ENCODE measurements around the gene TXNDC9.

DNA sequence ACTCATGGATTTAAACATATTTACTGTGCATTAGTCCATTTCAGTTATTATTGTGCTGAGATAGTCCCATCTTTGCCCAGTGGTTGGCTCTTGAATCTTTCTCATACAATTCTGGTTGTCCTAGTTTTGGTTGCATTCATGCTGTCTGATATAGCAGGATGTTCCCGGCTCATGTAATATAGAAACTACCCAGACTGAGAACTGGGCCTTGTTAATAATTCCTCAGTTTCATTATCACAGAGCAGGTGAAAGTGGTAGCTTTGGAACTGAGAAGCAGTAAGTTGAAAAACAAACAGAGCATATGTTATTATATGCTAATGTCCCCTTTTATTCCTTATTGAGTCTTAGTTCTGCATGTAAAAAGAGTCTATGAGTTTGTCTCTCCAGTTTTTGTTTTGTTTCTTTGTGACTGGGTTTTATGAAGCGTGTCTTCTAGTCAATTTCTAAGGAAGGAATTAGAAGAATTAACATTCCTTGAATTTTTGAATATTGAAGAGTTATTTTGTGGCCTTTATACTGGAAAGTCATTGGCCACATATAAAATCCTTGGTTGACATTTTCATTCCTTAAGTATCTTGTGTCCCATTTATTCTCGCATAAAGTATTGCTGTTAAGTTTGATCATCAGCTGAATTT, 44.4 kb upstream of the TXNDC9 start:
- TF ChIP-seq, protein P1, sequence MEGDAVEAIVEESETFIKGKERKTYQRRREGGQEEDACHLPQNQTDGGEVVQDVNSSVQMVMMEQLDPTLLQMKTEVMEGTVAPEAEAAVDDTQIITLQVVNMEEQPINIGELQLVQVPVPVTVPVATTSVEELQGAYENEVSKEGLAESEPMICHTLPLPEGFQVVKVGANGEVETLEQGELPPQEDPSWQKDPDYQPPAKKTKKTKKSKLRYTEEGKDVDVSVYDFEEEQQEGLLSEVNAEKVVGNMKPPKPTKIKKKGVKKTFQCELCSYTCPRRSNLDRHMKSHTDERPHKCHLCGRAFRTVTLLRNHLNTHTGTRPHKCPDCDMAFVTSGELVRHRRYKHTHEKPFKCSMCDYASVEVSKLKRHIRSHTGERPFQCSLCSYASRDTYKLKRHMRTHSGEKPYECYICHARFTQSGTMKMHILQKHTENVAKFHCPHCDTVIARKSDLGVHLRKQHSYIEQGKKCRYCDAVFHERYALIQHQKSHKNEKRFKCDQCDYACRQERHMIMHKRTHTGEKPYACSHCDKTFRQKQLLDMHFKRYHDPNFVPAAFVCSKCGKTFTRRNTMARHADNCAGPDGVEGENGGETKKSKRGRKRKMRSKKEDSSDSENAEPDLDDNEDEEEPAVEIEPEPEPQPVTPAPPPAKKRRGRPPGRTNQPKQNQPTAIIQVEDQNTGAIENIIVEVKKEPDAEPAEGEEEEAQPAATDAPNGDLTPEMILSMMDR (IDR thresholded peaks at IDR 0.05): no peak
- no peak for TF ChIP-seq POLR2A (IDR thresholded peaks at IDR 0.05)
